Urinary bladder (tissue), 2 donors: ENCODE results near the gene RARB. TPM values are rescaled to one million over a fixed set of nuclear protein-coding genes. Genes with fewer than 3 reads are reported as not detected.

ENCODE experiments used
- polyA plus RNA-seq: library from polyadenylated mRNA; stranded (reverse); fragments of 200-250 nt; gene quantifications from one replicate; pipeline ENCODE4 v1.2.3, GENCODE V29; 2013
- small RNA-seq: library from RNA; depleted of rRNA; stranded (forward); fragments of <200 nt; gene quantifications from one replicate; pipeline ENCODE3, GENCODE V24; 2014
- total RNA-seq: library from RNA; depleted of rRNA; stranded (reverse); fragments of >200 nt; gene quantifications from one replicate; pipeline ENCODE4 v1.2.3, GENCODE V29; 2014
- donor health status: healthy.

The RARB gene
- total and polyA plus RNA-seq, 2 donors = 12.3 to 70.7 TPM

Small RNA genes within 50 kb of the gene (small RNA-seq; reads per million reads assigned to genes)
- gene RF01161 = not detected
- not detected for gene RF02271

Other genes with a start within 250 kb of the RARB start
- gene TOP2B, start 236.6 kb downstream of the RARB start, total RNA-seq = 325 TPM
- gene TOP2B, start 236.6 kb downstream of the RARB start, polyA plus RNA-seq = 73.8 TPM